NCI-H345 treated with DMSO at 0.1 percent for 48 hours (cell line): ENCODE data around the gene UQCC3.
"Not testable (repeated sequence)": the region's sequence is repeated elsewhere in the genome, so short reads cannot be mapped to it uniquely, and the experiment has no call there.

Source experiments
- DNase-seq: peaks from one replicate; lab custom pipeline; 2025; ENCODE audit not compliant: unreplicated experiment; lab: John Stamatoyannopoulos, UW

The UQCC3 gene, protein sequence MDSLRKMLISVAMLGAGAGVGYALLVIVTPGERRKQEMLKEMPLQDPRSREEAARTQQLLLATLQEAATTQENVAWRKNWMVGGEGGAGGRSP

DNA sequence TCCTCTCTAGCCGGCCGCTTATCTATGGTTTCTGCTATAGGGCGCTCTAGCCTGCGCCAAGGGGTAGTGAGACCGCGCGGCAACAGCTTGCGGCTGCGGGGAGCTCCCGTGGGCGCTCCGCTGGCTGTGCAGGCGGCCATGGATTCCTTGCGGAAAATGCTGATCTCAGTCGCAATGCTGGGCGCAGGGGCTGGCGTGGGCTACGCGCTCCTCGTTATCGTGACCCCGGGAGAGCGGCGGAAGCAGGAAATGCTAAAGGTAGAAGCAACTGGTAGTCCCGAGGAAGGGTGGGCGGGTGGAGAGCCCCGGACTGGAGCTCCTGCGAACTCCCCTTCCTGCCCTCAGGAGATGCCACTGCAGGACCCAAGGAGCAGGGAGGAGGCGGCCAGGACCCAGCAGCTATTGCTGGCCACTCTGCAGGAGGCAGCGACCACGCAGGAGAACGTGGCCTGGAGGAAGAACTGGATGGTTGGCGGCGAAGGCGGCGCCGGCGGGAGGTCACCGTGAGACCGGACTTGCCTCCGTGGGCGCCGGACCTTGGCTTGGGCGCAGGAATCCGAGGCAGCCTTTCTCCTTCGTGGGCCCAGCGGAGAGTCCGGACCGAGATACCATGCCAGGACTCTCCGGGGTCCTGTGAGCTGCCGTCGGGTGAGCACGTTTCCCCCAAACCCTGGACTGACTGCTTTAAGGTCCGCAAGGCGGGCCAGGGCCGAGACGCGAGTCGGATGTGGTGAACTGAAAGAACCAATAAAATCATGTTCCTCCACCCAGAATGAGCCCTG is at the start of gene UQCC3, which contains the start of gene LBHD1:
Gene UQCC3 (plus strand): TSS at position 66 of the 782 bp plus-strand sequence. CDS start 73 bp downstream, at position 139.
Gene LBHD1 (minus strand): TSS at position 660 of the 782 bp plus-strand sequence. CDS start 2,236 bp downstream, outside the sequence.
- peak; percentile 69 for DNase-seq

DNA sequence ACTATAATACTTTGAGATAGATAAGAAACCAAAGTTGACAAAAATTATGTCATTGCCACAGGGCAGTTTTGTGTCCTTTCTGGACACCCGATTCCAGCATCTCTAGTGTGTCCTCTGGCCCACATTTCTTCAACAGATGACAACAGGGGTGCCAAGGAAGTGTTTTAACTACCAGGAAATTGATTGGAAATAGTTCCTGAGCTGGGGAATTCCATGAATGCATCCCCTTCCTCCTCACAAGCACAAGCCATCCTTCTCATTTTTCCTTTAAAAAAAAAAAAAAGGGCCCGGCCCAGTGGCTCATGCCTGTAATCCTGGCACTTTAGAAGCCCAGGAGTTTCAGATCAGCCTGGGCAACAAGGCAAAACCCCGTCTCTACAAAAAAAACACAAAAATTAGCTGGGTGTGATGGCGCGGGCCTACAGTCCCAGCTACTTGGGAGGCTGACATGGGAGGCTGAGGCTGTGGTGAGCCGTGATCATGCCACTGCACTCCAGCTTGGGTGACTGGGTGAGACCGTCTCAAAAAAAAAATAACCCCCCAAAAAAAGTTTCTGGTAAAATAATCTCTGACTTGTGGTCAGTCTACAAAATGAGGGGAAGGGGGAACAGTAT is 48.9 kb upstream of the UQCC3 start:
- no peak for DNase-seq

DNA sequence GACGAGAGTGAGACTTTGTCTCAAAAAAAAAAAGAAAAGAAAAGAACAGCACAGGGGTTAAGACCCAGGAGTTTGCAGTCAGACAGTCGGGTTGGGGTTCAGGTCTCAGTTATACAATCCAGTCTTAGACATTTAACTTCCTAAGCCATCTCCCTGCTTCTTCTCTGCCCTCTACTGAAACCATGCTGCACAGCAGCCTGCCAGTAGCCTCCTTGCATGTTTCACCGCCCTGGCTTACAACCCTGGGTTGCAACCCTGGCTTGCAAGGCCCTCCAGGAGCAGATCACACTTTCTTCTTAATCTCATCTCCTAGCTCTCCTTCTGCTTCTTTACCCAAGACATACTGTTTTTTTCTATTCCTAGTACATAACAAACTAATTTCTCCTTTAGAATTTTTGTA is 43.8 kb upstream of the UQCC3 start:
- DNase-seq, result no peak

DNA sequence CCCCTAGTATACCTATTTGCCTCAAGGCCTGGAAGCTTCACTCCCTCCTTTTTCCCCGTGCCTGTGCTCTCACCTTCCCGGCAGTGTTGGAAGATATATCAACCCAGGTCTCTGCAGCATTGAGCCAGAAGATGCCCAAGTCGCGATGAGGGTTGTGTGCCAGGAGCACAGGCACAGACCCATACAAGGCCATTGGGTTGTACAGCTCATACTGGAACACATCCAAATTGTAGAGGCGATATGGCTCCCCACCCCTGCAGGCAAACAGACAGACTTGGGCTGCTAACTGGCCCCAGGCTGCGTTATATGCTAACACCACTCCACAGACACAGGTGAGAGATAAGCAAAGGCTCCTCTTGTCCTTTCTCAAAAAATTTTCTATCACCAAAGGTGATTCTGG is 39.0 kb upstream of the UQCC3 start:
- DNase-seq, result no peak

DNA sequence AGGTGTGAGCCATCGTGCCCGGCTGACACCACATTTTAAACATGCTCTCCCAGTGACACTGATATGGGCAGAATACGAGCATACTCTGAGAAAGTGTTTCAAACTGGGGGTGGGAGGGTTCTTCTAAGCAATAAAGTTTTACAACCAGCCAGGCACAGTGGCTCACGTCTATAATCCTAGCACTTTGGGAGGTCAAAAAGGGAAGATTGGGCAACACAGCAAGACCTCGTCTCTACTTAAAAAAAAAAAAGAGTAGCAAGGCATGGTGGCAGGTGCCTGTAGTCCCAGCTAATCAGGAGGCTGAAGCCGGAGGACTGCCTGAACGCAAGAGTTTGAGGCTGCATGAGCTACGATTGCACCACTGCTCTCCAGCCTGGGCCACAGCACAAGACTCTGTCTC is 27.3 kb upstream of the UQCC3 start:
- no peak for DNase-seq

DNA sequence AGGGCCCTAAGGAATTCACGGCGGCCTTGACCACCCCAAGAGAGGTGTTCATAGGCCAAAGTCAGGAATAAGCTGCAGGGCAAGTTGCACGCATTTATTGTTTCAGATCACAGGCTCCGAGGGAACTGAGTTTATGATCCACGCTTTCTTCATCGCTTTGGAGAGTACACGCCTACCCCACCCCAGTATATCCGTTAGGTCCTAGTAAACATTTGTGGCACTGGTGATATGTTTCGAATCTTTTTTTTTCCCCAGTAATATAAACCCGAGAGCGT is 25.9 kb upstream of the UQCC3 start:
- DNase-seq, result no peak

DNA sequence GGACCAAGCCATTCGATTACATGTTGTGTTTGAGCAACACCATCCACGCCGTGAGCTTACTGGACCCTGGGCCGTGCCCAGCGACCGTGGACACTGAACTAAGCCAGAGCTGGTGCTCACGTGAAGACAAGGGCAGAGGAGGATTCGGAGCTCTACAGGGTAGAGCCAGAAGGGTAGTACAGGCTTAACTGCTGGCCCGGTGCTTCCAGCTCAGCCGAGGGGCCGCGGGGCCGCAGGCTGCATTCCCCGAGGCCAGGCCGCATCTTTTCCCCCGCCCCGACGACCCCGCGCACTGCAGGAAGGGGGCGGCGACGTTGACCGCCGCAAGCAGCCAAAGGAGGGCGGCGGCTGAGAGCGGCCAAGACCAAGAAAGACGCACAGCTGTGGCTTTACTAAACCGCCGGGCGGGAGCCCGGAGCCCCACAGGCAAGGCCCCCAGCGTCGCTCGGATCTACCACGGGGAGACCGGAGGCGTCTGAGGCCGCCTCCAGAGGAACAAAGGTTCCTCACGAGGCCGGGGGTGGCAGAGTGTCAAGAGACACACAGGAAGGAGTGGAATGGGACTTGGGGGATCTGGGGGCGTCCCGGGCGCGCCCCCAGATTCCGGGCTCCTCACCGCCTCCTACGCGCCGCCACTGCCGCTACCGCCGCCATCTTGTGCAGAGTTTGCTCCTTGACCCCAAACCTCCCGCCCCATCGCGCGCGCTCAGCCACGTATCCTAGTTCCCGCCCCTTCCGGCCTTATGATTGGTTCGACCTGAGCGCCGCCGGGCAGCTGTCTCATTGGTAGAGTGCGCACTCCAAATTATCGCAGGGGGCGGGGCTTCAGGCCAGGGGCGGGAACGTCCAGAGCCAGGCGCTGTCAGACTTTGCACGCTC is 25.3 kb upstream of the UQCC3 start, which contains the start of gene GANAB:
Gene GANAB (minus strand): TSS at position 668 of the 879 bp plus-strand sequence. CDS start 14 bp downstream, at position 654.
- DNase-seq, result peak; percentile 97

DNA sequence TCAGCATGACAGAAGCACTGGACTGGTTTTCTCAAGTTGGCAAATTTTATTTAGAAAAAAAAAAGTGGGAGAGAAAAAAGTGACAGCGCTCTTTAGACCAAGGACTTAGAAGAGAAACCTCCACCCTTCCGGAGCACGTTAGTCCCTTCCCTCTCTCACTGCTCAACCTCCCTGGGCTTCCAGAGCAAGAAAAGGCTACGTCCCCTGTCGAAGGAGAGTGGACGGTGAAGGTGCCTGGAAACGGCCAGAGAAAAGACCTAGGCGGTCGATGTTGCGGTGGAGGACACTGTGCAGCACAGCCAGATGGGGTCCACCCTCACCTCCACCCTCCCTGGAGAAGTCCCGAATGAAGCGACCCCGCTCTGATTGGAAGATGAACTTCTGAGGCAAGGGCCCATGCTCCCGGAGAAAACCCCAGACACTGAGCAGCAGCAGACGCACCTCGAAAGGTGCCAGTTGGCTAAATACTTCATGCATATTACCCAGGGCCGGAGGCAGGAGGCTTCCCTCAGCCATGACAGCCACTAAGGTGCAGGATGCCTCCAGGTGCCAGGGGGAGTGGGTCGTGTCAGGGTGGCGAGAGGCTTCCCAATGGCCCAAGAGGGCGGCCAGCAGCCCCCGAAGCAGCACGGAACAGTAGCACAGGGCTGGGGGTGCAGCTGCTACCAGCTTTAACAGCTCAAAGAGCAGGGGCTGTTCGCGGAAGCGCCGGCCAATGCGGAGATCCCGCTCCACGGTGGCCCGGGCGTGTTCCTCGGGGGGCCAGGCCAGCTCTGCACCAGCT is 24.5 kb upstream of the UQCC3 start:
- no peak for DNase-seq

DNA sequence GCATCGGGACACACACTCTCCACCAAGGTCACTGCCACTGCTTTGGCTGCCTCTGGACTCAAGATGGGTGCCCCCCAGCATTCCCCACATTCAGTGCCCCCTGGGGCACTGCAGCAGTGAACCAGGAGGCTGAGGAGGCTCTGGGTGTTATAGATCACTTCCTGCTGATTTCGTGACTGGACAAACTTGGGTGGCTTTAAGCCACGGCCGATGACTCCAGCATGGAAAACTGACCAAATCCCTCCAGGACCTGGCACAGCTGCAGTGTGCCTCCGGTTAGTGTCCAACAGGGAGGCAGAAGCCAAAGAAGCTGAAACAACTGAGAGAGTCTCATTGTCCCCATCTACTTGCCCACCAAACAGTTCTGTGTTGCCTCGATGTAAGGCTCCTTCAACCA is 23.9 kb upstream of the UQCC3 start:
- no peak for DNase-seq

DNA sequence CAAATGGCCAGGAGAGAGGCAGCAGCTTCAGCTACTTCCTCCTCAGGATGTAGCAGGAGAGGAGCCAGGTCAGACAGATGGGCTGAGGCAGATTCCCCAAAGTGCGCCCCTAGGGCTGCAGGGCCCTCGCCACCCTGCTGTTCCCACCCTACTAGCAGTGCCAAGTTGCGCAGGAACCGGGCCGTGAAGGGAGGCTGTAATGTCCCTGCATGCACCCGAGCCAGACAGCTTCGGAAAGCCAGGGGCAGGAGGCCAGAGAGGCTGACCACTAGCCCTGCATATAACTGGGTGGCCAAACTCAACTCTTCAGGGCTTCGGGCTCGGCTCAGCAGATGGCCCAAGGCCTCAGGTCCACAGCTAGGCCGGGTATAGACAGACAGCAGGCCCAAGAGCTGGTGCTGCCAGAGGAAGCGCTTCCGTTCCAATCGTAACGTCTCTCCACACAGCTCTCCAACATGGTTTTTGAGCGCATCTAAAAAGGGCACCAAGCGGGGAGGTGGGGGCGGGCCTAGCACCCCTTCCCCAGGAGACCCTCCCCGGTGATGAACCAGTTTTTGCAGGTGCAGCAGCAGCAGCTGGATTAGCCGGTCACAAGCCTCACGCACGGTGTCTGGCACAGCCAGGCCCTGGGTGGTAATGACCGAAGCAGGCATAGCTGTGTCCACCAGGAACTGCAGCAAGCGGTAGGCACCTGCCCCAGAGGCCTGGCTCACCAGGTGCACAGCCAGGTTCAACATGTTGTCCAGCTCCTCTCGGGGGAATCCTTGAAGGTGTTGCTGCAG is 23.1 kb upstream of the UQCC3 start:
- DNase-seq, result no peak

DNA sequence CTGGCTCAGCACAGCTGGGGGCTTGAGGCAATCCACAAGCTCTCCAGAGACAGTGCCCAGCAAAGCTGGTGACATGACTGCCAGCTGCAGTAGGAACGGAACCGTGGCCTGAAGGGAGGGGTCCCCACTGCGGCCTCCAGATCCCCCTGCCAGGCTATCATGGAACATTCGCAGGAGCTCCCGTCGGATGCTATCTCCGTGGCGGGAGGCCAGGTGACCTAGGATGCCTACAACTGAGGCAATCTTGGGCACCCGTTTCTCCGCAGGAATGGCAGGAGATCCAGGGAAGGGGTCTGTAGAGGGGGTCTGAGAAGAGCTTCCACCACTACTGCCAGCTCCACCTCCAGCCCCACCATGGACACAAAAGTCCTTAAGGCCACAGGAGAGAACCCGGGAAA is 22.5 kb upstream of the UQCC3 start:
- no peak for DNase-seq

DNA sequence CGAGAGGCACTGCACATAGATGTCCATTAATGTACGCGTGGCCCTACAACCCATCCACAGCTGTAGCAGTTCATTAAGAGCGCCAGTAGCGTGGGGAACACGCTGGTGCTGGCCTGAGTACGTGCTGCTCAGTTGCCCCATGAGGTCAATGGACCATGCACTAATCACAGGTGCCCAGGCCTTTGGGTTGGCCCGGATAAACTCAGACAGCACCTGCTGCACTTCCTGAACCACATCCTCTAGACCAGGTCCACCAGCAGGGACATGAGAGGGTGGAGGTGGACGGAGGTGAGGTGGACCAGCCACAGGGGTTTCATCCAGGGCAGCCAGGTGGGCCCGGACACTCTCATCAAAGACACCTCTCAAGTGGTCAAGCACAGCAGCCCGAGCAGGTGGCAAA is 22.0 kb upstream of the UQCC3 start:
- no peak for DNase-seq

DNA sequence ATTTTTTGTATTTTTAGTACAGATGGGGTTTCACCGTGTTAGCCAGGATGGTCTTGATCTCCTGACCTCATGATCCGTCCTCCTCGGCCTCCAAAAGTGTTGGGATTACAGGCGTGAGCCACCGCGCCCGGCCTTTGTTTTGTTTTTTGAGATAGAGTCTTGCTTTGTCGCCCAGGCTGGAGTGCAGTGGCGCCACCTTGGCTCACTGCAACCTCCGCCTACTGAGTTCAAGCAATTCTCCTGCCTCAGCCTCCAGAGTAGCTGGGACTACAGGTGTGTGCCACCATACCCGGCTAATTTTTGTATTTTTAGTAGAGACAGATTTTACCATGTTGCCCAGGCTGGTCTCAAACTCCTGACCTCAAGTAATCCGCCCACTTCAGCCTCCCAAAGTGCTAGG is 21.2 kb upstream of the UQCC3 start:
- DNase-seq, result not testable (repeated sequence)

DNA sequence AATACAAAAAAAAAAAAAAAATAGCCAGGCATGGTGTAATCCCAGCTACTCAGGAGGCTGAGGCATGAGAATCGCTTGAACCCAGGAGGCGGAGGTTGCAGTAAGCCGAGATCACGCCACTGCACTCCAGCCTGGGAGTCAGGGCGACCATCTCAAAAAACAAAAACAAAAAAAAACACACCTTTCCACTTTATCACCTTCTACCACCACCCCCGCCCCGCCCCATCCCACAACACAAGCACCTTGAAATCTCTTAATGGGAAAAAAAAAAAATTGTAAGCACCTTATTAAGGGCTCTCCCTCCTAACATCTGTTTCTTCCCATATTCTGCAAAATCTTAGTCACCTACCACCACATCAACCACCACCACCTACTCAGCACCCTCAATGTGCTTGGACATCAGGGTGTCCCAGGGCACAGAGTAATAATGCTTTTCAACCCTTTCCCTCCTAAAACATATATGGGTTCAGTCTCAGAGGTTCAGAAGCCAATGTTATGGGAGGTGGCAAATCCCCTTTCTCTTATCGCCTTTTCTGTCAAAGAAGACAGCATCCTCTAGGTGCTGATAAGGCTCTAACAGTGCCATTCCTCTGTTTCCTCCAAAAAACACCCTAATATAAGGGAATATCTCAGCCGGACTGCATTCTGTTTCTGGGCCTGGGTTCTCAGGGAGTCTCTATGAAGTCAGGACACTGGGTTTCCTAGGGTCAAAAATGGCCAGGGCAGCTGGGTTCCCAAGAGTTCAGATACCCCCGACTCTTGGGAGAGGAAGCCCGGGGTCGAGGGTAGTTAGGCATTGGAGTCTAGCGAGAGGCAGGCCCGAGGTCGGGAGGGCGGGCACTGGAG is 19.1 kb upstream of the UQCC3 start:
- DNase-seq, result no peak

DNA sequence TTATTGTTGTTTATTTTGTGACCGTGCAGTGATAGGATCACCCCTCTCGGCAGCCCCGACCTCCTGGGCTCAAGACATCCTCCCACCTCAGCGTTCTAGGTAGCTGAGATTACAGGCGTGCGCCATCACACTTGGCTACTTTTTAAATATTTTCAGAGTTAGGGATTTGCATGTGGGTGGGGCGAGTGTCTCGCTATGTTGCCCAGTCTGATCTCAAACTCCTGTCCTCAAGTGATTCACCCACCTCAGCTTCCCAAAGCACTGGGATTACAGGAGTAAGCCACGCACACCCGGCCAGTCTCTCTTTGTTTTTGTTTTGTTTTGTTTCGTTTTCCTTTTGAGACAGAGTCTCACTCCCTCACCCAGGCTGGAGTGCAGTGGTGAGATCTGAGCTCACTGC is 17.2 kb upstream of the UQCC3 start:
- DNase-seq, result no peak

DNA sequence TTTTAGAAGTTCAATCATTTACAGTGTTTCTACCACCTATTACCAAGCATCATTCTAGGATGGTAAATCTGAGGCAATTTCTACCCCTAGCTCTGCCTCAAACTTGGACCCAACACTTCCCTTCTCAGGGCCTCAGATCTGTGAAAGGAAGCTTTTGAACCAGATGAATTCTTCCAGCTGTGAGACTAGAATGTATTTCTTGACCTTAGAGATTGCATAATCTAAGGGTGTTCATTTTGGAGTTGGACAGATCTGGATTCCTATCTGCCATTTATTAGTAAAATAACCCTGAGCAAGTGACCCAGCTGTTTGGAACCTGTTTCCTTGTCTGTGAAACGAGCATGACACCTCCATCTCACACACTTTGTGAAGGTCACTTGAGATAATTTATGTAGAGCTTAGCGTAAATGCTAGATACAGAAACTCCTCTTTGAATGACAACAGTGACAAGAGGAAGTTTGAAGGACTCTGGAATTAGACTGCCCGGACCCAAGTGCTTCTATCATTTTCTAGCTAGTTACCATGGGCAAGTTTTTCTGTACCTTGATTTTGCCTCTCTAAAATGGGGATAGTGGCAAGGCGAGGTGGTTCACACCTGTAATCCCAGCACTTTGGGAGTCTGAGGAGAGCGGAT is 14.6 kb upstream of the UQCC3 start:
- DNase-seq, result no peak

DNA sequence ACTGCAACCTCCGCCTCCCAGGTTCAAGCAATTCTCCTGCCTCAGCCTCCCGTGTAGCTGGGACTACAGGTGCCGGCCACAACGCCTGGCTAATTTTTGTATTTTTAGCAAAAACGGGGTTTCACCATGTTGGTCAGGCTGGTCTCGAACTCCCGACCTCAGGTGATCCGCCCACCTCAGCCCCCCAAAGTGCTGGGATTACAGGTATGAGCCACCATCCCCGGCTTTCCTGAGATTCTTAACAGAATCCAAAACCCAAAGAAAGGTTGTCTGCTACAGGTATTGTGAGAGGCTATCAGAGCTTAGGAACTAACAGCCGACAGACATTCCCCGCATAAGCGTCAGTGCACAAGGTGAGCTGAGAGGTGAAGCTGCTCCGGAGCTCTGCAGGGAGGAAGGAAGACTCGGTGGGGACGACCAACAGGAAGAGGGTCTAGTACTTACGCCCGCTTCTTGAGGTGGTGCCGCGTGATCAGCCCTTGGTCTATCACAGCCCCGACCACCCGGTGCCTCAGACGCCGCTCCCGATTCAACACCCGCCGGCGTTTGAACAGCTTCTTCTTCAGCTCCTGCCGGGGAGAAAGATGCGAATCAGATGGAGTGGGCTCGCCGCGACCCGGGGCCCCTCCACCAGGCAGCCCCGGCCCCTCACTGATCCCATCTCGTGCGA is 6.9 kb upstream of the UQCC3 start:
- DNase-seq, result peak; percentile 72

DNA sequence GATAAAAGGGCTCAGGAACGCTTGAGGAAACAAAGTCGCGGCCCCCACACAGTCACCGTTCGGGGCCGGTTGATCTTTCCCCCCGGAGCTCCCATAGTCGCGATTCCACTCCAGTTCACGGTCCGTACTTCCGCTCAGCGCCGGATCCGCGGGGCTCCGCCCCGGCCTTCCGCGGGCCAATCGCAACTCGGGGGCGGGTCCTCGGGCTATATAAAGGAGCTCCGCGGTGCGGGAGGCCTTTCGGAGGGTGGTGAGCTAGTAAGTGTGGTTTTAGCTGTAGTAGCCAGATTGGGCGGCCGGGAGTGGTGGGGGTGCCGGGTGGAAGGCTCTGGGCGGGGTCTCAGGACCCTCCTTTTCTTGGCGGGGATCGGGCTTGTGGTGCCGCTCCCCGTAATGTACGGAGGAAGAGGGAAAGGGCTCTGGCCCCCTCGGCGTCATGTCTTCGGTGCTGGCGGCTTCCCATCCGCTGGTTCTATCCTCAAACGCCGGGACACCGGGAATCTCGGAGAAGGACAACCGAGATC is 6.3 kb upstream of the UQCC3 start, which contains the start of the genes C11orf98 and CSKMT:
Gene C11orf98 (minus strand): TSS at position 136 of the 524 bp plus-strand sequence. CDS start 41 bp downstream, at position 95.
Gene CSKMT (plus strand): TSS at position 238 of the 524 bp plus-strand sequence. CDS start 568 bp downstream, outside the sequence.
- peak; percentile 74 for DNase-seq
